DOHH2 (cell line): Measurements from ENCODE around the gene ATP2B3.

ENCODE experiments used
- EZH2phosphoT487 ChIP-seq: fragments of 200-600 bp; sonication (generic); IDR thresholded peaks from 2 replicates; pipeline ENCODE4 v1.6.1; 2017; ENCODE audit warnings: borderline replicate concordance, mild to moderate bottlenecking, antibody characterized with exemption, low read length, moderate library complexity, mixed read lengths
- TF ChIP-seq, protein P1 (sequence below): fragments of 200-600 bp; sonication (generic); IDR thresholded peaks from one replicate; pipeline ENCODE4 v1.5.1; 2014; ENCODE audit warnings: antibody characterized with exemption, mild to moderate bottlenecking, low read depth, low read length; ENCODE audit not compliant: poor library complexity, severe bottlenecking

DNA sequence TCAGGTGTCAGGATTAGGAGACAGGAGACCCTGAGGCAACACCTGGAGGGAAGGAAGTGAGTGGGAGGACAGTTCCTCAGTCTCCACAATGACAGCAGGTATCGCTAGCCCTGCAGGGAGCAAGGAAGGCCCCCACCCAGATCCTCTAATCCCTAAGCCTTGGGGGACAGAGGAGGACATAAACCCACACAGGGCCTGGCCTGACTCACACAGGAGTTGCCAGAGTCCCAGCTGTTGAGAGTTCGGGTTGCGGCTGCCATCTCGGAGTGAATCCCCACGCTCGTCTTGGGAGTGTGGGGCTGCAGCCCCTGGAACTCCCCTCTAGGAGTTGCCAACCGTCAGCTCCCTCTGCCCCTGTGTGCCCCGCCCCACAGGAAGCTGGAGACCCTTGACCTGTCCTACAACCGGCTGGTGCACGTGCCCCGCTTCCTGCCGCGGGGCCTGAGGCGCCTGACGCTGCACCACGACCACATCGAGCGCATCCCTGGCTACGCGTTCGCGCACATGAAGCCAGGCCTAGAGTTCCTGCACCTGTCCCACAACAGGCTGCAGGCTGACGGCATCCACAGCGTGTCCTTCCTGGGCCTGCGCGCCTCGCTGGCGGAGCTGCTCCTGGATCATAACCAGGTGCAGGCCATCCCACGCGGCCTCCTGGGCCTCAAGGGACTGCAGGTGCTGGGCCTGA lies 31.9 kb upstream of the ATP2B3 start:
- TF ChIP-seq, protein P1, sequence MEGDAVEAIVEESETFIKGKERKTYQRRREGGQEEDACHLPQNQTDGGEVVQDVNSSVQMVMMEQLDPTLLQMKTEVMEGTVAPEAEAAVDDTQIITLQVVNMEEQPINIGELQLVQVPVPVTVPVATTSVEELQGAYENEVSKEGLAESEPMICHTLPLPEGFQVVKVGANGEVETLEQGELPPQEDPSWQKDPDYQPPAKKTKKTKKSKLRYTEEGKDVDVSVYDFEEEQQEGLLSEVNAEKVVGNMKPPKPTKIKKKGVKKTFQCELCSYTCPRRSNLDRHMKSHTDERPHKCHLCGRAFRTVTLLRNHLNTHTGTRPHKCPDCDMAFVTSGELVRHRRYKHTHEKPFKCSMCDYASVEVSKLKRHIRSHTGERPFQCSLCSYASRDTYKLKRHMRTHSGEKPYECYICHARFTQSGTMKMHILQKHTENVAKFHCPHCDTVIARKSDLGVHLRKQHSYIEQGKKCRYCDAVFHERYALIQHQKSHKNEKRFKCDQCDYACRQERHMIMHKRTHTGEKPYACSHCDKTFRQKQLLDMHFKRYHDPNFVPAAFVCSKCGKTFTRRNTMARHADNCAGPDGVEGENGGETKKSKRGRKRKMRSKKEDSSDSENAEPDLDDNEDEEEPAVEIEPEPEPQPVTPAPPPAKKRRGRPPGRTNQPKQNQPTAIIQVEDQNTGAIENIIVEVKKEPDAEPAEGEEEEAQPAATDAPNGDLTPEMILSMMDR, result no peak
- TF ChIP-seq EZH2phosphoT487, result no peak
